ENCODE measurements around the gene DGKQ. TPM values are rescaled to one million over a fixed set of nuclear protein-coding genes. Genes with fewer than 3 reads are reported as not detected.
A peak's percentile ranks its signal among the peaks of the same experiment; 100 is the strongest.

DGKQ gene
- total and polyA plus RNA-seq, 4 experiments from 2014 or later, result 1.9 to 29.6 (median 18.2) TPM

DNA sequence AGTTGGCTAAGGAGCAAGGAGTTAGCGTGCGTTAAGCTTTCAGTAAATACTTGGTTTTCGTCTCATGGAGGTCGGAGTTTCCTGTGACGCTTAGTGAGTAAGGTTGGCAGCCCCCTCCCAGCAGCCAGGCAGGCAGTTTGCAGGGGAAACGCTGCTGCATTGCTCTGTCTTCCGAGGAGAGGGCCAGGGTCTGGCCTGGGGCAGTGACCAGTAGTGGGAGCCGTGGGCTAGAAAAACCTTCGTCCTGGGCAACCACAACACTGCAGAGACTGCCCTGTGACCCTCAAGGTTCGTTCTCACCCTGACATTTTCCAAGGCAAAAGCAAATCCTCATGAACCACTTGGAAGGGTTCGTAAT is 40.7 kb downstream of the DGKQ start:
- CTCF ChIA-PET (ENCODE audit: partially characterized antibody), result interaction anchor here (0.8 to 1.3 kb wide), 4 partner anchors 55 to 191 kb away, joined by 3 to 5 read pairs (median 3); partner anchors contain the start of gene IDUA
- Mint-ChIP-seq H3K4me3 (peak overlapping the region; percentile 91 to 99 (median 95)), H3K9me3 (no peaks in the 10 kb centered on the region), H3K27ac (peak overlapping the region; percentile 90 to 99 (median 97)), H3K4me1 (peaks cover 27 to 48% (median 37%) of the 10 kb centered on the region in 4 donors), H3K36me3 (peaks cover 0 to 14% of the 10 kb centered on the region in 2 donors), H3K27me3 (no peaks in the 10 kb centered on the region)
- no peak for DNase-seq
- H3K36me3 ChIP-seq (ENCODE audit: insufficient read depth, low read length), result no peaks in the 10 kb centered on the region
- intact Hi-C loops (cut with micrococcal nuclease), result loop anchor here (1.0 to 5.0 kb wide), 6 partner anchors 41 to 690 kb away; partner anchors contain the start of genes ATP5ME, DGKQ, IDUA and MYL5
- H3K4me1 ChIP-seq (ENCODE audit: insufficient read depth, low read length), result peaks cover 44% of the 10 kb centered on the region
- POLR2A ChIA-PET (ENCODE audit: partially characterized antibody), result interaction anchor here (1.0 to 2.6 kb wide), 15 partner anchors 9 to 647 kb away, joined by 3 to 27 read pairs (median 5); partner anchors contain the start of genes ATP5ME, DGKQ, FGFRL1 and IDUA
- H3K9me3 ChIP-seq (ENCODE audit: control insufficient read depth in 1 of 2, low read length in 2 of 2), result no peaks in the 10 kb centered on the region
- H3K27ac ChIP-seq (ENCODE audit: low read depth, low read length), result peak overlapping the region; percentile 99
- H3K4me3 ChIP-seq (ENCODE audit: low read length in 2 of 2), result peak overlapping the region; percentile 82 to 94
- no peaks in the 10 kb centered on the region for H3K27me3 ChIP-seq (ENCODE audit: insufficient read depth, low read length)

DNA sequence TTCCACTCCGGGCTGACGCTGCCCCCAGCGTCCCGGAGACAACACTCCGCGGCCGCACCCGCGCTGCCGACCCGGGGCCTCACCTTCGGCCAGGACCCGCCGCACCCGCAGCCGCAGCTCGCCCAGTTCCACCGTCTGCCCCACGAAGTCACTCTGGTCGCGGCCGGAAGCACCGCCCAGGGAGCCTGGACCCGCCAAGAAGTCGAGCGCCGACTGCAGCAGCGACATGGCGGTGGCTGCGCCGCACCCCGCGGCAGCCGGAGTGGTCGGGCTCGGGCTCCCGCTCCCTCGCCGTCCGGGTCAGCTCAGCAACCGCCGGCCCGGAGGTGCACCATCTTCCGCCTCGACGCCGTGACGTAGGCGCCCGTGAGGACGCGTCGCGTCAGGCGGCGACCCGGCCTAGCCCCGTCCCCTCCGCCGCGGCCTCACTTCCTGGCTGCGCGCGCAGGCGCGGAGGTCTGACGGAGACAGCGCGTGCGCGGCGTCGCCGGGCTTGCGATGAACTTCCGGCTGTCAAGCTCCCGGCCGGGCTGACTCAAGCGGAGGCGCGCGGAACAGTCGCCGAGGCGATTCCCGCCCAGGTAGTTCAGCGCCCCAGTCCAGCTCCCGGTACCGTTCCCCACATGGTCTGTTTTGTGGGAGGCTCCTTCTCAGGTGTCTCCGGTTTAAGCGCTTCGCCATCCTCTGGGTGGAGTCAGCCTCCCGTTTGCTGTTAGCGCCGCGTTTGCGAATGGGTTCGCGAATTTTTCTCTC is 41.2 kb downstream of the DGKQ start, which contains the start of the genes GAK and TMEM175:
GAK (minus strand) TSS at position 357 of the 753 bp plus-strand sequence; CDS start at position 228, 129 bp downstream.
TMEM175 (plus strand) TSS at position 501 of the 753 bp plus-strand sequence. CDS start 15,280 bp downstream, outside the sequence.
- Mint-ChIP-seq H3K27me3 (no peaks in the 10 kb centered on the region), H3K9me3 (no peaks in the 10 kb centered on the region), H3K27ac (peak within 1 kb of the TSS; percentile 90 to 99 (median 97)), H3K4me1 (peaks cover 27 to 48% (median 37%) of the 10 kb centered on the region in 4 donors), H3K36me3 (peaks cover 0 to 14% of the 10 kb centered on the region in 2 donors), H3K4me3 (peak within 1 kb of the TSS; percentile 91 to 99 (median 95))
- peak within 1 kb of the TSS; percentile 99 for H3K27ac ChIP-seq (ENCODE audit: low read depth, low read length)
- no peaks in the 10 kb centered on the region for H3K9me3 ChIP-seq (ENCODE audit: control insufficient read depth in 1 of 2, low read length in 2 of 2)
- peak; percentile 93 to 98 (median 97) for DNase-seq
- no peaks in the 10 kb centered on the region for H3K36me3 ChIP-seq (ENCODE audit: insufficient read depth, low read length)
- ChIA-PET POLR2A (ENCODE audit: partially characterized antibody) (interaction anchor here (1.0 to 2.6 kb wide), 15 partner anchors 8 to 648 kb away, joined by 3 to 27 read pairs (median 5); partner anchors contain the start of genes ATP5ME, DGKQ, FGFRL1 and IDUA), CTCF (ENCODE audit: partially characterized antibody) (interaction anchor here (0.8 to 1.3 kb wide), 4 partner anchors 55 to 190 kb away, joined by 3 to 5 read pairs (median 3); partner anchors contain the start of gene IDUA)
- no peaks in the 10 kb centered on the region for H3K27me3 ChIP-seq (ENCODE audit: insufficient read depth, low read length)
- H3K4me3 ChIP-seq (ENCODE audit: low read length in 2 of 2), result peak within 1 kb of the TSS; percentile 82 to 94
- intact Hi-C loops (cut with micrococcal nuclease), result loop anchor here (1.0 to 5.0 kb wide), 6 partner anchors 41 to 690 kb away; partner anchors contain the start of genes ATP5ME, DGKQ, IDUA and MYL5
- peaks cover 45% of the 10 kb centered on the region for H3K4me1 ChIP-seq (ENCODE audit: insufficient read depth, low read length)

DNA sequence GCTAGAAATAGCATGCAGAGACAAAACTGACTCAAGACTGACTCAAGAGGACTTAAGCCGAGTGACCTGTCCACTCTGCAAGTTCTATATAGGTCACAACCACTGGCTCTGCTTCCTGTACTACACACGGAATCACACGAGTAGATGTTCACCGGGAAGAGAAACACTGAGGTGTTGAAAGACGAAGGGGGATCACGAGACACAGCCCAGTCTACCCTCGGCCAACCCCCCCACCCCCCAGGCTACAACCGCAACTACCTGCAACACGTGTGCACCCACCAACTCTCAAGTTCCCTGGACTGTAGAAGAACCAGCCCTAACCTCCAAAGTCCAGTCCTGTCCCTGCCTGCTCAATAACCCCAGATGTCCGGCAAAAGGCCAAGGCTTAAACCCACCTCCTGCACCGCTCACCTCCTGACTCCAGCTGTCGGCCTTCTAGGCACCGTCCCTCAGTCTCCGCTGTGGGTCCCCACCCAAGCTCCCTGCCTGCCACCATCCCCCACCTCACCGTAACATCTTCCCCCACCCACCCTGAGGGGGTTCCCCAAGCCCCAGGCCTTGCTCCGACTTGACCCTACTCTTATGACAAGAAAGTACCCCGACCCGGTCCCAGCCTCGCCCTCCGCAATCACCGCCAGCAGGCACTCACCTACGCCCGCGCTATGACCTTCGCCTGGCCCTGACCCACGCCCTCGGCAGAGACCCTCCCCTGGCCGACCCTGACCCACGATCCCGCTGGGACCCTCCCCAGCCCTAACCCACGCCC is 42.0 kb downstream of the DGKQ start:
- H3K27me3 ChIP-seq (ENCODE audit: insufficient read depth, low read length), result no peaks in the 10 kb centered on the region
- H3K9me3 Mint-ChIP-seq, result no peaks in the 10 kb centered on the region
- H3K4me1 Mint-ChIP-seq, result peaks cover 27 to 49% (median 38%) of the 10 kb centered on the region in 4 donors
- peak overlapping the region; percentile 57 to 94 for H3K4me3 ChIP-seq (ENCODE audit: low read length in 2 of 2)
- intact Hi-C loops (cut with micrococcal nuclease), result loop anchor here (5.0 kb wide), 1 partner anchor 689 kb away; no protein-coding TSS in a partner anchor
- peak in 2 of 5 donors; percentile 22 to 60 for DNase-seq
- CTCF ChIA-PET (ENCODE audit: partially characterized antibody), result no interaction called here
- H3K27ac Mint-ChIP-seq, result peak overlapping the region; percentile 90 to 99 (median 97)
- H3K4me1 ChIP-seq (ENCODE audit: insufficient read depth, low read length), result peaks cover 47% of the 10 kb centered on the region
- H3K27ac ChIP-seq (ENCODE audit: low read depth, low read length), result peak overlapping the region; percentile 99
- peaks cover 0 to 14% of the 10 kb centered on the region in 2 donors for H3K36me3 Mint-ChIP-seq
- POLR2A ChIA-PET (ENCODE audit: partially characterized antibody), result interaction anchor here (1.0 to 2.6 kb wide), 13 partner anchors 8 to 648 kb away, joined by 3 to 27 read pairs (median 6); partner anchors contain the start of genes ATP5ME, DGKQ, FGFRL1 and IDUA
- H3K4me3 Mint-ChIP-seq, result peak overlapping the region; percentile 91 to 99 (median 94)
- no peaks in the 10 kb centered on the region for H3K9me3 ChIP-seq (ENCODE audit: control insufficient read depth in 1 of 2, low read length in 2 of 2)
- H3K36me3 ChIP-seq (ENCODE audit: insufficient read depth, low read length), result no peaks in the 10 kb centered on the region
- H3K27me3 Mint-ChIP-seq, result no peaks in the 10 kb centered on the region

DNA sequence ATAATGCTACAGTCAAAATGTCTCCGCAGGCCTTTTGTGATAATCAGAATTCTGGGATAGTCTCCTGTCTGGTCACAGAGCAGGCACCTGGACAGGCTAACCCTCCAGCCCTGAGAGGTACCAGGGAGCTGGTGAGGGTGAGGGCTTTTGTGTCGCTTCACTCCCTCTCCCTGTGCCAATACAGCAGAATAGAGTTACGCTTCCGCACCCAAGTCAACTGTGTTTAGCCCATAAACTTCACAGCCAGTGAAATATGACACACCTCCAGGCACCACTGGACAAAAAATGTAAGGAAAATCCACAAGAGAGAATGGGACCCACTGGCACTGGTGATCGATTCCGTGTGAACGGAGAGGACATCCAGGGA is 42.6 kb downstream of the DGKQ start:
- H3K4me1 ChIP-seq (ENCODE audit: insufficient read depth, low read length), result peaks cover 53% of the 10 kb centered on the region
- Mint-ChIP-seq H3K4me3 (peak overlapping the region; percentile 91 to 99 (median 94)), H3K27ac (peak overlapping the region; percentile 90 to 99 (median 97)), H3K36me3 (peaks cover 0 to 18% of the 10 kb centered on the region in 2 donors), H3K9me3 (no peaks in the 10 kb centered on the region), H3K4me1 (peaks cover 31 to 55% (median 43%) of the 10 kb centered on the region in 4 donors), H3K27me3 (no peaks in the 10 kb centered on the region)
- ChIA-PET CTCF (ENCODE audit: partially characterized antibody) (no interaction called here), POLR2A (ENCODE audit: partially characterized antibody) (interaction anchor here (2.1 to 2.6 kb wide), 2 partner anchors 80 to 149 kb away, joined by 11 to 27 read pairs; partner anchors contain the start of gene FGFRL1)
- no peaks in the 10 kb centered on the region for H3K36me3 ChIP-seq (ENCODE audit: insufficient read depth, low read length)
- intact Hi-C loops (cut with micrococcal nuclease), result loop anchor here (5.0 kb wide), 1 partner anchor 689 kb away; no protein-coding TSS in a partner anchor
- H3K4me3 ChIP-seq (ENCODE audit: low read length in 2 of 2), result peak overlapping the region; percentile 57 to 94
- no peaks in the 10 kb centered on the region for H3K27me3 ChIP-seq (ENCODE audit: insufficient read depth, low read length)
- peak overlapping the region; percentile 99 for H3K27ac ChIP-seq (ENCODE audit: low read depth, low read length)
- no peaks in the 10 kb centered on the region for H3K9me3 ChIP-seq (ENCODE audit: control insufficient read depth in 1 of 2, low read length in 2 of 2)
- no peak for DNase-seq

DNA sequence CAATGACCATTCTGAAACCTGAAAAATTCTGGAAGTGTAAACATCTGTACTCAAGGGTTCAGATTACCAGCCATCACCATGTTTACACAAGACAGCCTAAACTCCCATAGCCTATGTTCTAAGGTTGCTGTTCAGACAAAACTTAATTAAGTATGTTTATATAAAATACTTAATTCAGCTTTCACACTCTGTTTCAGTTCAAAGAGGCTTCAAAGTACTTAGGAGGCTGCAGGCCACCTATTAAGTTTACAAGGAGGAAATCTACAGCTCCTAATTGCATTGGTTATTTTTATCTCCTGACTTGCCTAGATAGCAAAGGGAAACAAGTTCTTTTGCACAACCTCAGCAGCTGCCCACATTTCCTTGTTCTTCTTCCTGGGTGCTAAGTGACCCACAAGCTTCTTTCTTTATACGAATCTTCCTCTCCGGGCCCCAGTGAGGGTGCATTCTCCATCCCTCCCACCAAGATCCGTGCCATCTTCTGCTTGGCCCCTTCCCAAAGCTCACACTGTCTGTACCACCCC is 43.3 kb downstream of the DGKQ start:
- Mint-ChIP-seq H3K9me3 (no peaks in the 10 kb centered on the region), H3K4me3 (peak overlapping the region; percentile 91 to 99 (median 94)), H3K4me1 (peaks cover 34 to 61% (median 49%) of the 10 kb centered on the region in 4 donors), H3K27ac (peak overlapping the region; percentile 64 to 99 (median 97)), H3K36me3 (peaks cover 0 to 18% of the 10 kb centered on the region in 2 donors), H3K27me3 (no peaks in the 10 kb centered on the region)
- DNase-seq, result peak in 1 of 5 donors; percentile 11
- Histone ChIP-seq H3K9me3 (ENCODE audit: control insufficient read depth in 1 of 2, low read length in 2 of 2) (no peaks in the 10 kb centered on the region), H3K27ac (ENCODE audit: low read depth, low read length) (peak overlapping the region; percentile 99), H3K36me3 (ENCODE audit: insufficient read depth, low read length) (no peaks in the 10 kb centered on the region), H3K4me1 (ENCODE audit: insufficient read depth, low read length) (peaks cover 60% of the 10 kb centered on the region), H3K27me3 (ENCODE audit: insufficient read depth, low read length) (no peaks in the 10 kb centered on the region), H3K4me3 (ENCODE audit: low read length in 2 of 2) (no peak overlapping the region)
- intact Hi-C loops (cut with micrococcal nuclease), result loop anchor here (5.0 kb wide), 1 partner anchor 688 kb away; no protein-coding TSS in a partner anchor
- POLR2A ChIA-PET (ENCODE audit: partially characterized antibody), result interaction anchor here (0.6 to 0.9 kb wide), 2 partner anchors 9 to 67 kb away, joined by 3 read pairs; no protein-coding TSS in a partner anchor
- CTCF ChIA-PET (ENCODE audit: partially characterized antibody), result interaction anchor here (1.5 kb wide), 1 partner anchor 8 kb away, joined by 4 read pairs; no protein-coding TSS in a partner anchor

DNA sequence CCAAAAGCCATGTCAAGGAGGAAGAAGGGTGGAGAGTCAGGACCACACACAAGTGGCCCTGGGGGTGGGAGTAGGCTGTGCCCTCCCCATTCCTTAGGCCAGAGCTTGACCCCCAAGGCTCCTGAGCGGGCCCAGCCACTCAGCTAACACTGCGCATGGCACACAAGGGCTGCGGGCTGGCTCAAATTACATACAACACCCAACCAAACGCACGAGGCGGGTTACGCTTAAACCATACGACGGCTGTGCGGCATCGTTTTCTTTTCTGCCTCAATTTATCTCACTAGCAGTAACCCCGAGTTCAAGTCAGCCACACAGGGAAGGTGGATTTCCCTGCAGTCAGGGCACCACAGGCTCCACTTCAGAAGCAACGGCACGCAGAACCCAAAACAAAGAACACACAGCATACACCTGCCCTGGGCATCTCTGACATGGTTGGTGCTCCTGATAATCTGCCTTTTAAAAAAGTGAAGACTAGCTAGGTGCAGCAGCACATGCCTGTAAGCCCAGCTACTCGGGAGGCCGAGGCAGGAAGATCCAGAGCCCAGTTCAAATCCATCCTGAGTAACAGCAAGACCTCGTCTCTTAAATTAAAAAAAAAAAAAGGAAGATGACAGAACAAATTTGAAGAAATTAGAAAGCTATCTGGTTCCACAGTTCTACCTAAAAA is 44.1 kb downstream of the DGKQ start:
- Mint-ChIP-seq H3K27ac (peak overlapping the region in 4 of 7 donors; percentile 19 to 47 (median 27)), H3K4me1 (peaks cover 38 to 70% (median 56%) of the 10 kb centered on the region in 4 donors), H3K36me3 (peaks cover 0 to 21% of the 10 kb centered on the region in 2 donors), H3K4me3 (peak overlapping the region in 2 of 8 donors; percentile 15 to 43), H3K27me3 (no peaks in the 10 kb centered on the region), H3K9me3 (no peaks in the 10 kb centered on the region)
- intact Hi-C loops (cut with micrococcal nuclease), result no loop called here
- Histone ChIP-seq H3K4me1 (ENCODE audit: insufficient read depth, low read length) (peaks cover 68% of the 10 kb centered on the region), H3K27ac (ENCODE audit: low read depth, low read length) (no peak overlapping the region), H3K27me3 (ENCODE audit: insufficient read depth, low read length) (no peaks in the 10 kb centered on the region), H3K4me3 (ENCODE audit: low read length in 2 of 2) (no peak overlapping the region), H3K36me3 (ENCODE audit: insufficient read depth, low read length) (no peaks in the 10 kb centered on the region), H3K9me3 (ENCODE audit: control insufficient read depth in 1 of 2, low read length in 2 of 2) (no peaks in the 10 kb centered on the region)
- DNase-seq, result no peak
- ChIA-PET POLR2A (ENCODE audit: partially characterized antibody) (interaction anchor here (0.9 kb wide), 1 partner anchor 8 kb away, joined by 3 read pairs; no protein-coding TSS in a partner anchor), CTCF (ENCODE audit: partially characterized antibody) (interaction anchor here (0.6 to 1.5 kb wide), 2 partner anchors 7 to 158 kb away, joined by 3 to 4 read pairs; no protein-coding TSS in a partner anchor)
